Endothelial cell of umbilical vein (primary cell): ENCODE data around the gene ARTN.

ENCODE experiments used
- EZH2 ChIP-seq: IDR thresholded peaks from 2 replicates; pipeline ENCODE4 v1.6.1; 2012; ENCODE audit warnings: borderline replicate concordance, low read depth, mild to moderate bottlenecking, moderate library complexity, low read length, inconsistent platforms; ENCODE audit not compliant: severe bottlenecking
- JUN ChIP-seq: IDR thresholded peaks from 2 replicates; pipeline ENCODE4 v1.6.1; 2011; ENCODE audit warnings: borderline replicate concordance, low read depth; ENCODE audit not compliant: insufficient read length, insufficient read depth
- POLR2A ChIP-seq: IDR thresholded peaks from 2 replicates; pipeline ENCODE4 v1.6.1; 2012; ENCODE audit warnings: low read depth, mild to moderate bottlenecking, control low read depth, low read length
- POLR2AphosphoS5 ChIP-seq: IDR thresholded peaks from 2 replicates; pipeline ENCODE4 v1.6.1; 2012; ENCODE audit warnings: low read depth, mild to moderate bottlenecking, control low read depth, low read length, moderate library complexity; ENCODE audit not compliant: insufficient read depth
- TF ChIP-seq, protein P1 (sequence below), 2 donors: IDR thresholded peaks; 1 replicate in 1 of 2; 2 replicates in 1 of 2; pipeline ENCODE4 v1.5.1; 2011; ENCODE audit warnings: low read length in 2 of 2, mild to moderate bottlenecking in 2 of 2, moderate library complexity in 2 of 2, control low read depth in 1 of 2, inconsistent platforms in 1 of 2, low read depth in 1 of 2; ENCODE audit not compliant: insufficient read depth in 1 of 2; ENCODE audit errors: extremely low read depth in 1 of 2

DNA sequence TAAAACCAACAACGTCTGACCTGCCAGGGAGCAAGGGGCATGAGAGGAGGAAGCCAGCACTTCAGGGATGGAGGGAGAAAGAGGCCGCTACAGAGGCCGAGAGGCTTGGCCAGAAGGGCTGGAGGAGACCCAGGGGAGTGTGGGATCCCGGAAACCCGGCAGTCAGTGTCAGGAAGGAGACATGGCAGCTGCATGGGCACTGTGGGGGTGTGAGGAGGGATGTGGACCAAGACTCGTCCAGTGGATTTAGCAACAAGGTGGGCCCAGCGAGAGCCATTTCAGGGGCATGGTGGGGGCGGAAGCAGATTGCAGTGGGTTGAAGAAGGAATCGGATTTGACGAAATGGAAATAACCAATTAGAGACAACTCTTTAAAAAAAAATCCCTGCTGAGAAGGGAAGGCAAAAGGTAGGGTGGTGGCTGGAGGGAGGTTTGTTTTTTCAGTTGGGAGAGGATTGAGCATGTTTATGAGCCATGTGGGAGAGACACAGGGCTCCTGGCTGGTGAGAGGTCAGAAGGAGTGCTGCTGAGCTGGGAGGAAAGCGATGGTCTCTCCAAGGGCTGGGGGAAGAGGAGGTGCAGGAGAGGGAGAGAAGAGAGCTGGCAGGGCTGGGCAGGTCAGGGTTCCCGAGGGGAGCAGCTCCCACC lies 49.8 kb downstream of the ARTN start:
- TF ChIP-seq, protein P1, sequence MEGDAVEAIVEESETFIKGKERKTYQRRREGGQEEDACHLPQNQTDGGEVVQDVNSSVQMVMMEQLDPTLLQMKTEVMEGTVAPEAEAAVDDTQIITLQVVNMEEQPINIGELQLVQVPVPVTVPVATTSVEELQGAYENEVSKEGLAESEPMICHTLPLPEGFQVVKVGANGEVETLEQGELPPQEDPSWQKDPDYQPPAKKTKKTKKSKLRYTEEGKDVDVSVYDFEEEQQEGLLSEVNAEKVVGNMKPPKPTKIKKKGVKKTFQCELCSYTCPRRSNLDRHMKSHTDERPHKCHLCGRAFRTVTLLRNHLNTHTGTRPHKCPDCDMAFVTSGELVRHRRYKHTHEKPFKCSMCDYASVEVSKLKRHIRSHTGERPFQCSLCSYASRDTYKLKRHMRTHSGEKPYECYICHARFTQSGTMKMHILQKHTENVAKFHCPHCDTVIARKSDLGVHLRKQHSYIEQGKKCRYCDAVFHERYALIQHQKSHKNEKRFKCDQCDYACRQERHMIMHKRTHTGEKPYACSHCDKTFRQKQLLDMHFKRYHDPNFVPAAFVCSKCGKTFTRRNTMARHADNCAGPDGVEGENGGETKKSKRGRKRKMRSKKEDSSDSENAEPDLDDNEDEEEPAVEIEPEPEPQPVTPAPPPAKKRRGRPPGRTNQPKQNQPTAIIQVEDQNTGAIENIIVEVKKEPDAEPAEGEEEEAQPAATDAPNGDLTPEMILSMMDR (IDR thresholded peaks at IDR 0.05; ENCODE audit: extremely low read depth in 1 of 2, insufficient read depth in 1 of 2, low read depth in 1 of 2, low read length in 2 of 2), result no peak
- TF ChIP-seq POLR2A (no peak), JUN (no peak), POLR2AphosphoS5 (no peak), EZH2 (no peak)
